GM08714 (cell line): ENCODE data around the gene LPP.

Source experiments
- H3K4me3 ChIP-seq: fragments of 200-500 bp; sonication (Bioruptor generic); 2 replicates; pipeline ENCODE4 v1.5.1; 2014; ENCODE audit warnings: mild to moderate bottlenecking, low read length, inconsistent platforms
- ZNF274 ChIP-seq: IDR thresholded peaks from 2 replicates; pipeline ENCODE4 v1.6.1; 2012; ENCODE audit warnings: mild to moderate bottlenecking, low read depth, low read length

LPP gene

GRCh38 chr3:188207941-188208515, 54.1 kb downstream of the LPP start:
- no peak for TF ChIP-seq ZNF274
- H3K4me3 ChIP-seq = no peak overlapping the region

GRCh38 chr3:188208516-188208981, 54.6 kb downstream of the LPP start:
- no peak overlapping the region for H3K4me3 ChIP-seq
- TF ChIP-seq ZNF274 = no peak

- TF ChIP-seq ZNF274 = no peak
These were observed 55.1 kb downstream of the LPP start for GRCh38 chr3:188209034-188209433.

GRCh38 chr3:188209740-188210139, 55.8 kb downstream of the LPP start:
- no peak overlapping the region for H3K4me3 ChIP-seq
- no peak for TF ChIP-seq ZNF274

More at GRCh38 chr3:188209034-188209433, 55.1 kb downstream of the LPP start:
- no peak overlapping the region for H3K4me3 ChIP-seq

GRCh38 chr3:188211476-188211875, 57.5 kb downstream of the LPP start:
- H3K4me3 ChIP-seq = no peak overlapping the region
- TF ChIP-seq ZNF274 = no peak

GRCh38 chr3:188212308-188212969, 58.5 kb downstream of the LPP start:
- TF ChIP-seq ZNF274 = no peak
- no peak overlapping the region for H3K4me3 ChIP-seq

GRCh38 chr3:188214442-188214841, 60.5 kb downstream of the LPP start:
- no peak overlapping the region for H3K4me3 ChIP-seq
- no peak for TF ChIP-seq ZNF274

GRCh38 chr3:188215129-188215528, 61.2 kb downstream of the LPP start:
- no peak for TF ChIP-seq ZNF274
- H3K4me3 ChIP-seq = no peak overlapping the region

GRCh38 chr3:188217011-188217463, 63.1 kb downstream of the LPP start:
- no peak for TF ChIP-seq ZNF274
- no peak overlapping the region for H3K4me3 ChIP-seq

- H3K4me3 ChIP-seq = no peak overlapping the region
- no peak for TF ChIP-seq ZNF274
These were observed 63.8 kb downstream of the LPP start for GRCh38 chr3:188217726-188218125.

GRCh38 chr3:188218603-188219002, 64.6 kb downstream of the LPP start:
- no peak overlapping the region for H3K4me3 ChIP-seq
- TF ChIP-seq ZNF274 = no peak

- no peak overlapping the region for H3K4me3 ChIP-seq
- TF ChIP-seq ZNF274 = no peak
These were observed 65.2 kb downstream of the LPP start for GRCh38 chr3:188219147-188219546.

GRCh38 chr3:188220097-188220788, 66.3 kb downstream of the LPP start:
- TF ChIP-seq ZNF274 = no peak
- no peak overlapping the region for H3K4me3 ChIP-seq

GRCh38 chr3:188220988-188221818, 67.2 kb downstream of the LPP start:
- no peak overlapping the region for H3K4me3 ChIP-seq
- no peak for TF ChIP-seq ZNF274
